HG02852 (cell line): ENCODE results near the gene ZMYND15.

Experiments
- ATAC-seq: cut with Tn5 transposase; IDR thresholded peaks from one replicate; pipeline ENCODE4 v1.9.1; 2021; ENCODE audit warnings: mild to moderate bottlenecking, moderate library complexity; ENCODE audit not compliant: unreplicated experiment

Gene ZMYND15

DNA sequence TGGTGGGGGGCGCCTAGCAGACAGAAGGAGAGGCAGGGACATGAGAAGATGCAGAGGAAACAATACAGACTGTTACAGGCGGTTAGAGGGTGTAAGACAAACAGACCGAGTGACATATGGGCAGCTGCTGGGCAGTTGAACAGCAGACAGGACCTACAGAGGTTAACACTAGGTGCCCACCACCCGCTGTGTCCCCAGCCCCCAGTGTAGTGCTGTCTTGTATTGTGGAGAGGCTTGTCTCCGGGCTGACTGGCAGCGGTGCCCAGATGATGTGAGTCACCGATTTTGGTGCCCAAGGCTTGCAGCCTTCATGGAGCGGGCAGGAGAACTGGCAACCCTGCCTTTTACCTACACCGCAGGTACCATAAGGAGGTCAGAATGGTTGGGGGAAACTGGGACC lies 2.5 kb downstream of the ZMYND15 start:
- no peak for ATAC-seq

DNA sequence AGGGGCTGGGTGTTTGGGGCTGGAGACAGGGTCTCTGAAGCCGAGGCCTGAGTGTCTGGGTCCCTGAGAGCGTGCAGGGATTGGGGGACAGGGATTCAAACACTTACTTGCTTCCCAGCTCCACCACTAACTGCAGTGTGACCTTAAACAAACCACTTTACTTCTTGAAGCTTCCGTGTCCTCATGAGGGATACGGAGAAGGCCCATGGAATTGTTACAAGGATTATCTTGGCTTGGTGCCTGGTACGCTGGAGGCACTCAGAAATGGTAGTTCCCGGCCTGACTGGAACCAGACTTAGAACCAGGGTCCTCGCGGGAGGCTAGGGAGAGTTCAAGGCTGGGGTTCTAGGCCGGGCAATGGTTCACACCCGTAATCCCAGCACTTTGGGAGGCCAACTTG lies 3.0 kb downstream of the ZMYND15 start:
- ATAC-seq = no peak

DNA sequence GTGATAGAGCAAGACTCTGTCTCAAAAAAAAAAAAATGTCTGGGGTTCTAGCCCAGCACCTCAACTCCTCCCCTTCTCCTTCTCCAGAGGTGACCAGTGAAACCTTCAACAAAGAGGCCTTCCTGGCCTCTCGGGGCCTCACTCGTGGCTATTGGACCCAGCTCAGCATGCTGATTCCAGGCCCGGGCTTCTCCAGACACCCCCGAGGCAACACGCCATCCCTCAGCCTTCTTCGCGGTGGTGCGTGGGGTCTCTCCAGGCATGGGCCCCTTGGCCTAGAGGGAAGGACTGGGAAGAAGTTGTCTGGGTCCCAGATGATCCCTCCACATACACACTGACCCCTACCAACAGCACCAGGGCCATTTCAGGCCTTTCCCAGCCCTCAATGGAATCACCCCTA lies 3.6 kb downstream of the ZMYND15 start:
- ATAC-seq = no peak

DNA sequence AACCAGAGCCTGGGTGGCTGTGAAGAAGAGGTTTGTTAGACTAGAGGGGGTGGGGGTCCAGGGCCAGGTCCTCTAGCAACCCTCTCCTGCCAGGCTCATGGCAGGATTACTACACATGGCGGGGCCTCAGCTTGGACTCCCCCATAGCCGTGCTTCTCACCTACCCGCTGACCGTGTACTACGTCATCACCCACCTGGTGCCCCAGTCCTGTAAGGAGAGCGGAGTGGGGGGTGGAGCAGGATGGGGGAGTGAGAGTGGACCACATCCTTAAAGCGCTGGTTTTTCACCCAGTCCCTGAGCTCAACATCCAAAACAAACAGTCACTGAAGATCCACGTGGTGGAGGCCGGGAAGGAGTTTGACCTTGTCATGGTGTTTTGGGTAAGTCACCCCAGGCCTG lies 4.3 kb downstream of the ZMYND15 start:
- no peak for ATAC-seq

DNA sequence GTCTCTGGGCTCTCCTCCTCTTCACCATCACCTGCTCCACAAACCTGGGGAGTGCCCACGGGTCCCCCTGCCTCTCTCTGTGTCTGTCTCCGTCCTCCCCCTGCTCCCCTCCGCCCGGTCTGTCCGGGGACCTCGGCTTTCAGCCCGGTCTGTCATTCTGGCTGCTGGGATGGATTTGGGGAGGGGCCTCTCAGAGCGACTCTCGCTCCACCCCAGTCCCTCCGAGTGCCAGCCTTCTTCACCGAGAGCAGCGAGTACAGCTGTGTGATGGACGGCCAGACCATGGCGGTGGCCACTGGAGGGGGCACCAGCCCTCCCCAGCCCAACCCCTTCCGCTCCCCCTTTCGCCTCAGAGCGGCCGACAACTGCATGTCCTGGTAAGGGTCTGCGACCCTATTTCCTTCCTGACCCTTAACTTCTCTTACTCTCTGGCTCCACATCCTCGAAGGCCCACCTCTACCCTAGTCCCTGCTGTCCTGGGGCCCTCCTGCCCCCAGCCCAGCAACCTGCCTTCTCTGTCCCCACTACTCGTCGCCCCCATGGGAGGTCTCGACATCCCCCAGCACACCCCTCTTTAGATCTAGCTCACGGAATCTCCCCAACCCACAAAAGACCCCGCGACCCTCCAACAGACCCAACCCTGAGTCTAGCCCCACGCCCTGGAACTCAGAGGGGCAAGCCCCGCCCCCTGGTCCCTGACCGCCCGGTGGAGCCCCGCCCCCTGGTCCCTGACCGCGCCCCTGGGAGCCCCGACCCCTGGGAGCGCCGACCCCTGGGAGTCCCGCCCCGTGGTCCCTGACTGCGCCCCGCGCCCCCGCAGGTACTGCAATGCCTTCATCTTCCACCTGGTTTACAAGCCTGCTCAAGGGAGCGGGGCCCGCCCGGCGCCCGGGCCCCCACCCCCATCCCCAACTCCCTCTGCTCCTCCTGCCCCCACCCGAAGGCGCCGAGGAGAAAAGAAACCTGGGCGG lies 5.7 kb downstream of the ZMYND15 start:
- no peak for ATAC-seq

DNA sequence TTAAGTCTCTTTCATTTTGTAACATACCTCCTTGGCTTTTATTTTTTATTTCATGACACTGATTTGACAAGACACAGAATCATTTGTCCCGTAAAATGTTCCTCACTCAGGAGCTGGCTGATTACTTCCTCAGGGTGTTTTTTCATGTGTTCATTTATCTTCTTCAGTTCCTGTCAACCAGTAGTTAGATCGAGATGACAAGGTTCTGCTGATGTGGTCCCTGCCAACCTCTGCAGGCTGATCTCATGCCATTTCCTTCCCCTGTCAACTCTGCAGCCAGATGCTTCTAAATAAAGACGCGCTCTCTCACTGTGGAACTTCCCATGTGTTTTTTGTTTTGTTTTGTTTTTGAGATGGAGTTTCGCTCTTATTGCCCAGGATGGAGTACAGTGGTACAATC lies 8.2 kb downstream of the ZMYND15 start:
- ATAC-seq = no peak

DNA sequence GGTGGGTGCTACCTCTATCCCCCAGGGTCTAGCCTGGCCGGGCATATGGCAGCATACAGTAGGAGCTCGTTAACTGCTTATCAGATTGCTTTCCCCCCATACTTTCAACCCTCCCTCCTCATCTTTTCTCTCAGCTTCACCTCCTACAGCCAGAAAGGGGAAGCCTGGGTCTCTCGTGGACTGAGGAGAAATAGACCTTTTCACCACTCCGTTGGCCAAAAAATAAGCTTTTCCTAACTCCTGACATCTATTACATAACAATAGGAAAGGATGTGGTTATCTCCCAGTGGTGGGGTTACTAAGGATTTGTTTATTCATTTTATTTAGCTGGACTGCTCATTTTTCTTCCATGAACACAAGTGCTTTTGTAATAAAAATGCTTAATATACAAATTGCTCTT lies 9.1 kb downstream of the ZMYND15 start:
- ATAC-seq = no peak

DNA sequence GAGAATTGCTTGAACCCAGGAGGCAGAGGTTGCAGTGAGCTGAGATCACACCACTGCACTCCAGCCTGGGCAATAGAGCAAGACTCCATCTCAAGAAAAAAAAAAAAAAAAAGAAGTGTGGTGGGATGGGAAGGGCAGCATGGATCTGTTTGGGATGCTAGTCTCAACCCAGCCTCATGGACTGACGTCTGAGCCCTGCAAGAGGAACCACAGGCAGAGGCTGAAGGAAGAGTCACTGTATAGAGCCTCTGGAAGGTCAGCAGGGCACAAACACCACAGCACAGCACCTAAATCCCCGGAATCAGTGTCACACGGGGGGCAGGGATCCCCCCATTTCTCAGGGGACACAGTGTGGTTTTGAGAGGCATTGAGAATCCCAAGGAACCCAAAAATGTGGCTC lies 11.0 kb downstream of the ZMYND15 start:
- ATAC-seq = no peak

DNA sequence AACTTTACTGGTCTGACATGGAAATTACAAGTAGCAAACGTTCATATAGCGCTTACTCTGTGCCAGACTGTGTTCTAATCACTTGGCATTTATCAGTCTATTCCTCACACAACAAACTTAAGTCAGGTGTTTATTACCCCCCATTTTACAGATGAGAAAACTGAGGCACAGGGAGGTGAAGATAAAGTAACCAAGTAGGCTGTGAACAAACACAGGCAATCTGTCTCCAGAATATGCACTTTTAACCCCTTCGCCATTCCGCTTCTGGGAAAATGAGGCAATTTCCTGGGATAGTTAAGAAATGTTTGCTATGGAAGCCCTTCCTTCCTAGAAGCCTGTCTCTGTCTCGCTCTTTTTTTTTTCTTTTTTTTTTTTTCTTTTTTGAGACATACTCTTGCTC lies 12.3 kb downstream of the ZMYND15 start:
- ATAC-seq = no peak

DNA sequence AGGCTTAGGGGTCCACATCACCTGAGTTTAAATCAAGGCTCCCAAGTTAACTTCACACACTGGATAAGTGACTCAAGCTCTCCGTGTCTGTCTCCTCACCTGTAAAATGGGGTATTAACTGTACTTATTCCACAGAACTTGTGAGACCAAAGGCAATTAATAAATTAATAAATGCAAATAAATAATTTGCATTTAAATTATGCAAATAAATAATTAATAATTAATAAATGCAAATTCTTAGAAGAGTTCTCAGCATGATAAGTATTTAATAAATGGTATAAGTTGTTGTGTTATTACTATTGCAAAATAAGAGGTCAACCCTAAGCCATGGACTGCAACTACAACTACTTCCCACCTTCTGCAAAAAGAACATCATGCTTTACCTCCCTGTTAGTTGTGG lies 13.8 kb downstream of the ZMYND15 start:
- ATAC-seq = no peak

DNA sequence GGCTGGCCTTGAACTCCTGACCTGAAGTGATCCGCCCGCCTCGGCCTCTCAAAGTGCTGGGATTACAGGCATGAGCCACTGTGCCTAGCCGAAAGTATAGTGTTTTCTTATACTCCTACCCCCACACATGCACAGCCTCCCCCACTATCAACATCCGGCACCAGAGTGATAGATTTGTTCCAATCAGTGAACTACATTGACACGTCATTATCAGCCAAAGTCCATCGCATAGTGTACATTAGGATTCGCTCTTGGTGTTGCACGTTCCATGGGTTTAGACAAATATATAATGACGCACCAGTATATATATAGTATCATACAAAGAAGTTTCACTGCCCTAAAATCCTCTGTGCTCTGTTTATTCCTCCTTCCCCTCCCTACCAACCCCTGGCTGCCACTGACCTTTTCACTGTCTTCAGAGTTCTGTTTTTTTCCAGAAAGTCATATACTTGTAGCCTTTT lies 20.2 kb downstream of the ZMYND15 start:
- no peak for ATAC-seq

DNA sequence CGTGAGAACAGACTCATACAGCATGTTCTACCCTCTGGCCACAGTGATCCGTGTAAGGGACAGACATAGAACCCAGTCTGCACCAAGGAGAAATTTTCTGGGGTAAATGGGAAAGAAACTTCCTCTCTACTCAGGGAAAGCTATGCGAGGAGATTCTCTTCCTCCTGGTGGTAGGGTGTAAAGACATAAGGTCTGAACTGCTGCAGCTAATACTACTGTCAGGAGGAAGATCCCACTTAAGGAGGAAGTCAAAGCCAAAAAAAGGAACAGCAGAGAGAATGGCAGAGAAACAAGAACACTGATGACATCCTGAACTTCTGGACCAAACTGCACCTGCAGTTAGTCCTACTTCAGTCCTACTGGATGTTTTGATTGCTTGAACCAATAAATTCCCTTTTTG lies 25.0 kb downstream of the ZMYND15 start:
- ATAC-seq = no peak

DNA sequence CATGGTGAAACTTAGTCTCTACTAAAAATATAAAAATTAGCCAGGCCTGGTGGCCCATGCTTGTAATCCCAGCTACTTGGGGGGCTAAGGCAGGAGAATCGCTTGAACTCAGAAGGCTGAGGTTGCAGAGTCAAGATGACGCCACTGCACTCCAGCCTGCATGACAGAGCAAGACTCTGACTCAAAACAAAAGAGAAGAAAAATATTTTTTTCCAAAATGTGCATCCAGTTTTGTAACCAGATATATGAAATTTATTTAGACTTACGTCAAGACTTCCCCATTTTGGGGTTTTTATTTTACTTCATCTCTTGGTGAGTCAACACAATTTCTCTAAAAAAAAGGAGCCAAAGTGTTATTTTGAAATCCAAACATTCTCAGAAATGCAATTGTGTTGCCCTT lies 26.6 kb downstream of the ZMYND15 start:
- ATAC-seq = no peak

DNA sequence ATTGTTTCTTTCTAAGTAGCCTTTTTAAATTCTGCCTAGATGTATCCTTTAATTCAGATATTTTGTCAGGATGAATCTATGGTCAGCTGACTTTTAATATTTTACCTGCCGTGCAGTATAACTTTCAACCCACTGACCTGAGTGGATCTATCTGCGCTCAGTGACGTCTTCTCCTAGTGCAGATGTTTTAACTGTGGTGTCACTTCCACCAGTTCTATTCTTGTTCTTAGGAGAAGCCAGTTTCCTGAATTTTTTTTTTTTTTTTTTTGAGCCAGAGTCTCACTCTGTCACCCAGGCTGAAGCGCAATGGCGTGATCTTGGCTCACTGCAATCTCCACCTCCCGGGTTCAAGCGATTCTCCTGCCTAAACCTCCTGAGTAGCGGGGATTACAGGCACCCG lies 27.1 kb downstream of the ZMYND15 start:
- no peak for ATAC-seq

DNA sequence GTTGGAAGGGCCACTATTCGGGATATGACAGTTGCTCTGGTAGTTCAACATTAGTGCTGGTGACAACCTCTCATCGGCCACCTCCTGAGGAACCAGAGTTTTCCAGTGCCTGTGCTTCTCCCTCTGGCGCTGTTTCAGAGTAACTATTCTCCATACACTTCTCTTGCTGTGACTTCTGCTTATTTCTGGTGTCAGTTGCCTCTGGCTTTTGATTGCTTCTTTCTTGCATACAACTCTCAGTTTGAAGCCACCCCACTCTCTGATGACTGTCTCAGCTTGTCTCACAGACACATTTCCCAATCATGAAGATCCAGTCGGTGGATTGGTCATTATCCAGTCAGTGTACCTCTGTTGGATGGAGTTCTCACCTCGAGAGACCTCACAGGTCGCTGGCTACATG lies 28.7 kb downstream of the ZMYND15 start:
- no peak for ATAC-seq

DNA sequence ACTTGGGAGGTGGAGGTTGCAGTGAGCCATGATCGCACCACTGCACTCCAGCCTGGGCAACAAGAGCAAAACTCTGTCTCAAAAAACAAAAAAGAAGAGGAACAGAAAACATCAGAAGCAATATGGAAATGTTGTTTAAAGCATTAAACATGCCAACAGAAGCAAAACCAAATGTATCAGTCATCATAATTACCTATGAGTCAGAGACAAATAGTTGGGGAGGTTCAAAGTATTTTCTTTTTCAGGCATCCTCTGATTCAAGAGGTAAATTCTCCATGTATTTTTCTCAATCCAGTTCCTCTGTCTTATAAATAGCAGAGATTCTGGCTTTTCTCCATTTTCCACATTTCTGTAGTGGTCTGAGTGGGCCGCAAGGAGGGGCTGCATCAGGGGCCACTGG lies 30.0 kb downstream of the ZMYND15 start:
- ATAC-seq = no peak

DNA sequence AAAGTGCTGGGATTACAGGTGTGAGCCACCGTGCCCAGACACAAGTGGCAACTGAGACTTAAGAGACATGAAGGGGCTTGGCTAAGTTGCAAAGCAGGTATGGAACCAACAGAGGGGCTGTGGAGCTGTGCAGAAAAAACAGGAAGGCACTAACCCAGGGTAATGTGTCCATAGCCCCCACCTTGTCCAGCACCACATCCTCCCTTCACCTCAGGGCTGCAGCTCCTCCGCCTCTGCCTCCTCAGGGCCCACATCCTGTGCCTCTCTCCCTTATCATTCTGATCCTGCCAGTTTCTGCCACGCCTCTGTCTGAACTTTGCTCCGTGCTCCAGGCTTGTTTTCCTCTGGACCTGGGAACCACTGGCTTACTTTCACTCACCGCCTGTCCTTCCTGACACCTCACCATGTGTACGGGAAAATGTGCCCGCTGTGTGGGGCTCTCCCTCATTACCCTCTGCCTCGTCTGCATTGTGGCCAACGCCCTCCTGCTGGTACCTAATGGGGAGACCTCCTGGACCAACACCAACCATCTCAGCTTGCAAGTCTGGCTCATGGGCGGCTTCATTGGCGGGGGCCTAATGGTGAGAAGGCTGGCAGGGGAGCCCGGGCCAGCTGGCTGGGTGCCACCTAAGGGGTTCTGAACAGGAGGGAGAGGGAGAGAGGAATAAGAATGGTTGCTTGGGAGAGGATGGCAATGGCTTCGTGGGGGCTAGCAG lies 32.0 kb downstream of the ZMYND15 start, which contains the start of gene TM4SF5:
Gene TM4SF5, plus strand, starts transcription at position 368 of the 716 bp plus-strand sequence. Its CDS starts 37 bp downstream, at position 405.
- no peak for ATAC-seq

DNA sequence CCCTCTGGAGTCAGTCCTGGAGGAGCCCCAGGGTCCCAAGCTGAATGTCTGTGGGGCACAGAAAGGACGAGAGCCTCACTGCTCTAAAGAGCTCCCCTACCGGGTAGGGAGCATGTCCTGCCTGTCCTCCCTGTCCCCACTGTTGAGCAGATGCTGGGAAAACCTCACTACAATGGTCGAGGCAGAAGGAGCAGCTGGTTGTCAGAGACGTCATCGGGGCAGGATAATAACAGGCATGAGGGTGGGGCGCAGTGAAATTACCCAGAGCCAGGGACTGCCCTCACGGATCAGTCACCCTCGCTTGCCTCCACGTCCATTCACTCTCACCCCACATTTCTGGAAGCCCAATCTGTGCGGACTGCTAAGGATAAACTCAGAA lies 32.6 kb downstream of the ZMYND15 start:
- no peak for ATAC-seq

DNA sequence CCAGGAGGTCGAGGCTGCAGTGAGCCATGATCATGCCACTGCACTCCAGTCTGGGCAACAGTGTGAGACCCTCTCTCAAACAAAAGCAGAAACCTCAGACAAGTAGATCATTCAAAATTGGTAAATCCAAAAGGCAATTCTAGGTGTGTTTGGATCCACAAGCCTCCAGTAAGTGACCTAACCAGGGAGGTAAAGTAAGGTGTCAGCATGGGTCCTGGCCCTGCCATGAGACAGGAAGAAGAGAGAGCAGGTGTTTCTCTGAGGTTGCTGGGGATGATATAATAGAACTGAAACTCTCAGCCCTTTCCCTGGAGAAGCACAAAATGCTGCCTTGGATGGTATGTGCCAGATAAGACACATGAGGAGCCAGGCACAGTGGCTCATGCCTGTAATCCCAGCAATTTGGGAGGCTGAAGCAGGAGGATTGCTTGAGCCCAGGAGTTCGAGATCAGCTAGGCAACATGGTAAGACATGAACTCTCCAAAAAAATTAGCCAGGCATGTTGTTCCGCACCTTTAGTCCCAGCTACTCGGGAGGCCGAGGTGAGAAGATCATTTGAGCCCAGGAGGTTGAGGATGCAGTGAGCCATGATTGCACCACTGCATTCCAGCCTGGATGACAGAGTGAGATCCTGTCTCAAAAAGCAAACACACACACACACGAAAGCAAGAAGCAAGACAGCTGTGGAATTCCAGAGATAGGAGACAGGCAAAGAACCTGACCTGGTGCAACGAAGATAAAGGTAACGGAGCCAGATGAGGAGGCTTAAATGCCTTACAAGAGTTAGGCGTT lies 38.5 kb downstream of the ZMYND15 start:
- no peak for ATAC-seq

DNA sequence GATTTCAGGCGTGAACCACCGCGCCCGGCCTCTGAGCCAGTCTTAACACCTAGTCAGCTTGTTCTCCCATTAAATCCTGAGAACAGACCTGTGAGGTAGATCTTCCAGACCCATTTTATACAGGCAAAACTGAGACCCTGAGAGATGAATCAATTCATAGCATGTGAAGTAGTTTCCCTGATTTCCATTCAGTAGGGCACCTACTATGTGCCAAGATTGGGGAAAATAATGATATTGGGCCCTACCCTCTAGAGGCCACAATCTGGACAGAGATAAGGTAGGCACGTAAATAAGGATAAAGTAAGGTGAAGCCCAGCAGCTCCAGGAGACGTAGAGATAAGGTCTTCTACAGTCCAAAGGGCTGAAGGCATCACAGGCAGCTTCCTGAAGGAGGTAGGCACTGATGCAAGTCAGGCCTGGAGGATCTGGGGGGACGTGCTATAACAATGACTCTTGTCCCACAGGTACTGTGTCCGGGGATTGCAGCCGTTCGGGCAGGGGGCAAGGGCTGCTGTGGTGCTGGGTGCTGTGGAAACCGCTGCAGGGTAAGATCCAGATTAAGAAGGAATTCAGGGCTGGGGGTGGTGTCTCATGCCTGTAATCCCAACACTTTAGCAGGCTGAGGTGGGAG lies 40.8 kb downstream of the ZMYND15 start:
- no peak for ATAC-seq

DNA sequence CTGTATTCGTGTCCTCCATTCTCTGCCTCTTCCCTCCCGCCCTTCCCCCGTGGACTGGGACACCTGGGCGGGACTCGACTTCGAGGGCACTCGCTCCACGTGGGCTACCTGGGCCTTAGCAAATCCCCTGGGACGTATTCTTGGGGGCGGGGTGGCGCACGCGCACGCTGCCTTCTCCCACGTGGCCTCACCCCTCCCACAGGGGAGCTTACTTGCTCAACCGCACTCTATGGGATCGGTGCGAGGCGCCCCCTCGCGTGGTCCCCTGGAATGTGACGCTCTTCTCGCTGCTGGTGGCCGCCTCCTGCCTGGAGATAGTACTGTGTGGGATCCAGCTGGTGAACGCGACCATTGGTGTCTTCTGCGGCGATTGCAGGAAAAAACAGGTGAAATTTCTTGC lies 43.0 kb downstream of the ZMYND15 start:
- no peak for ATAC-seq
